GM20000 (cell line): Measurements from ENCODE around the gene SERPINA5.
"Not testable (repeated sequence)": the region's sequence is repeated elsewhere in the genome, so short reads cannot be mapped to it uniquely, and the experiment has no call there.

ENCODE experiments used
- DNase-seq: peaks from one replicate; pipeline ENCODE4 v3.0.0; 2012; ENCODE audit warnings: low spot score
- TF ChIP-seq, protein P1 (sequence below): IDR thresholded peaks from 2 replicates; pipeline ENCODE4 v1.5.1; 2012; ENCODE audit warnings: mild to moderate bottlenecking, control low read depth; ENCODE audit errors: extremely low read depth, missing control alignments

SERPINA5 gene

DNA sequence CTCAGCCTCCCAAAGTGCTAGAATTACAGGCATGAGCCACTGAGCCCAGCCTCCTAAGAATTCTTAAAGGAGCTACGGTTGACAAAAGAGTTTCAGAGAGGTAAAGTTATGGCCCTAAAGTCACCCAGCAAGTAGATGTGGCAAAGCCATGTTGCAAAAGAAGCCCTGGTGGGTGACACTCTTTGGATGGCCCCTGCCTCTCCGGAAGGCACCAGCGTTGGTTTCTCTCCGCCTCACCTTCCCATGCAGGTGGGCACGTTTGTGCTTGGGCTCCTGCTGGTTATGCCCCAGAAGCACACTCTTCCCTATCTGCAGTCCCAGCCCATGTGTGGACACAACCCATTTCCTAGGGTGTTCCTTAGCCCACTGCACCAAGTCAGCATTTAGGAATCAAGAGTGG, 21.5 kb downstream of the SERPINA5 start:
- TF ChIP-seq, protein P1, sequence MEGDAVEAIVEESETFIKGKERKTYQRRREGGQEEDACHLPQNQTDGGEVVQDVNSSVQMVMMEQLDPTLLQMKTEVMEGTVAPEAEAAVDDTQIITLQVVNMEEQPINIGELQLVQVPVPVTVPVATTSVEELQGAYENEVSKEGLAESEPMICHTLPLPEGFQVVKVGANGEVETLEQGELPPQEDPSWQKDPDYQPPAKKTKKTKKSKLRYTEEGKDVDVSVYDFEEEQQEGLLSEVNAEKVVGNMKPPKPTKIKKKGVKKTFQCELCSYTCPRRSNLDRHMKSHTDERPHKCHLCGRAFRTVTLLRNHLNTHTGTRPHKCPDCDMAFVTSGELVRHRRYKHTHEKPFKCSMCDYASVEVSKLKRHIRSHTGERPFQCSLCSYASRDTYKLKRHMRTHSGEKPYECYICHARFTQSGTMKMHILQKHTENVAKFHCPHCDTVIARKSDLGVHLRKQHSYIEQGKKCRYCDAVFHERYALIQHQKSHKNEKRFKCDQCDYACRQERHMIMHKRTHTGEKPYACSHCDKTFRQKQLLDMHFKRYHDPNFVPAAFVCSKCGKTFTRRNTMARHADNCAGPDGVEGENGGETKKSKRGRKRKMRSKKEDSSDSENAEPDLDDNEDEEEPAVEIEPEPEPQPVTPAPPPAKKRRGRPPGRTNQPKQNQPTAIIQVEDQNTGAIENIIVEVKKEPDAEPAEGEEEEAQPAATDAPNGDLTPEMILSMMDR, result no peak
- DNase-seq, result no peak

- no peak for DNase-seq
- TF ChIP-seq, protein P1, result no peak
Measured at GRCh38 chr14:94605361-94605760, 24.1 kb downstream of the SERPINA5 start.

DNA sequence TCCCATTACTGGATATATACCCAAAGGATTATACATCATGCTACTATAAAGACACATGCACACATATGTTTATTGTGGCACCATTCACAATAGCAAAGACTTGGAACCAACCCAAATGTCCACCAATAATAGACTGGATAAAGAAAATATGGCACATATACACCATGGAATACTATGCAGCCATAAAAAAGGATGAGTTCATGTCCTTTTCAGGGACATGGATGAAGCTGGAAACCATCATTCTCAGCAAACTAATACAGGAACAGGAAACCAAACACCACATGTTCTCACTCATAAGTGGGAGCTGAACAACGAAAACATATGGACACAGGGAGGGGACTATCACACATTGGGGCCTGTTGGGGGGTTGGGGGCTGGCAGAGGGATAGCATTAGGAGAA, 27.7 kb downstream of the SERPINA5 start:
- DNase-seq, result not testable (repeated sequence)

- no peak for DNase-seq
- TF ChIP-seq, protein P1, result no peak
Measured at GRCh38 chr14:94611179-94611578, 30.0 kb downstream of the SERPINA5 start.

GRCh38 chr14:94612174-94612573, 30.9 kb downstream of the SERPINA5 start, which contains the start of gene SERPINA3:
Gene SERPINA3, plus strand, starts transcription at chr14:94612391. Its CDS starts 2,051 bp downstream, at chr14:94614442.
- no peak for DNase-seq
- TF ChIP-seq, protein P1, result no peak

- TF ChIP-seq, protein P1, result no peak
- DNase-seq, result no peak
Measured at GRCh38 chr14:94612580-94613554, 31.6 kb downstream of the SERPINA5 start.

GRCh38 chr14:94613720-94614644, 32.8 kb downstream of the SERPINA5 start:
- DNase-seq, result no peak
- TF ChIP-seq, protein P1, result no peak
